Muscle of arm (tissue), 12 donors: ENCODE results near the gene LMOD1. TPM values are rescaled to one million over a fixed set of nuclear protein-coding genes. Genes with fewer than 3 reads are reported as not detected.

Experiments used
- DNase-seq: peaks from one replicate; pipeline ENCODE4 v3.0.0-alpha.2; 2013
- polyA plus RNA-seq, 12 donors: library from polyadenylated mRNA; unstranded; fragments of 120-200 nt; gene quantifications; one replicate each; pipeline ENCODE4 v1.2.1, GENCODE V29; 2013; ENCODE audit not compliant: insufficient read length in 12 of 12

Gene LMOD1
- polyA plus RNA-seq, 12 donors: 16.6 to 60.8 (median 31.7) TPM; not detected in 1

- no peak for DNase-seq
Measured at GRCh38 chr1:201894343-201895119, 51.8 kb downstream of the LMOD1 start.

- no peak for DNase-seq
Measured at GRCh38 chr1:201893431-201893830, 52.9 kb downstream of the LMOD1 start.

GRCh38 chr1:201892211-201892610, 54.1 kb downstream of the LMOD1 start:
- DNase-seq: no peak

GRCh38 chr1:201891451-201892045, 54.8 kb downstream of the LMOD1 start:
- DNase-seq: no peak

GRCh38 chr1:201890806-201891450, 55.4 kb downstream of the LMOD1 start:
- no peak for DNase-seq

GRCh38 chr1:201890223-201890622, 56.1 kb downstream of the LMOD1 start:
- DNase-seq: no peak

GRCh38 chr1:201889090-201889968, 57.0 kb downstream of the LMOD1 start:
- no peak for DNase-seq

- peak; percentile 51 for DNase-seq
Measured at GRCh38 chr1:201888282-201889089, 57.9 kb downstream of the LMOD1 start, which contains the start of gene SHISA4. TSS of gene SHISA4 (plus strand) at chr1:201888898. CDS start at chr1:201888995, 97 bp downstream.

GRCh38 chr1:201887116-201887866, 59.1 kb downstream of the LMOD1 start:
- no peak for DNase-seq

- no peak for DNase-seq
Measured at GRCh38 chr1:201886103-201886885, 60.1 kb downstream of the LMOD1 start.

GRCh38 chr1:201885531-201886075, 60.7 kb downstream of the LMOD1 start:
- DNase-seq: no peak

GRCh38 chr1:201884425-201884824, 61.9 kb downstream of the LMOD1 start:
- no peak for DNase-seq

- no peak for DNase-seq
Measured at GRCh38 chr1:201883786-201884185, 62.6 kb downstream of the LMOD1 start.

- no peak for DNase-seq
Measured at GRCh38 chr1:201883266-201883665, 63.1 kb downstream of the LMOD1 start.

GRCh38 chr1:201882665-201883132, 63.6 kb downstream of the LMOD1 start:
- DNase-seq: no peak

GRCh38 chr1:201881617-201882016, 64.7 kb downstream of the LMOD1 start:
- no peak for DNase-seq

GRCh38 chr1:201880928-201881571, 65.3 kb downstream of the LMOD1 start:
- DNase-seq: no peak

GRCh38 chr1:201877877-201878401, 68.4 kb downstream of the LMOD1 start:
- DNase-seq: peak; percentile 18
